Measurements from ENCODE around the gene TGM6. TPM values are rescaled to one million over a fixed set of nuclear protein-coding genes. Genes with fewer than 3 reads are reported as not detected.

The TGM6 gene
- total RNA-seq, 1 experiment from 2014 or later = not detected

DNA sequence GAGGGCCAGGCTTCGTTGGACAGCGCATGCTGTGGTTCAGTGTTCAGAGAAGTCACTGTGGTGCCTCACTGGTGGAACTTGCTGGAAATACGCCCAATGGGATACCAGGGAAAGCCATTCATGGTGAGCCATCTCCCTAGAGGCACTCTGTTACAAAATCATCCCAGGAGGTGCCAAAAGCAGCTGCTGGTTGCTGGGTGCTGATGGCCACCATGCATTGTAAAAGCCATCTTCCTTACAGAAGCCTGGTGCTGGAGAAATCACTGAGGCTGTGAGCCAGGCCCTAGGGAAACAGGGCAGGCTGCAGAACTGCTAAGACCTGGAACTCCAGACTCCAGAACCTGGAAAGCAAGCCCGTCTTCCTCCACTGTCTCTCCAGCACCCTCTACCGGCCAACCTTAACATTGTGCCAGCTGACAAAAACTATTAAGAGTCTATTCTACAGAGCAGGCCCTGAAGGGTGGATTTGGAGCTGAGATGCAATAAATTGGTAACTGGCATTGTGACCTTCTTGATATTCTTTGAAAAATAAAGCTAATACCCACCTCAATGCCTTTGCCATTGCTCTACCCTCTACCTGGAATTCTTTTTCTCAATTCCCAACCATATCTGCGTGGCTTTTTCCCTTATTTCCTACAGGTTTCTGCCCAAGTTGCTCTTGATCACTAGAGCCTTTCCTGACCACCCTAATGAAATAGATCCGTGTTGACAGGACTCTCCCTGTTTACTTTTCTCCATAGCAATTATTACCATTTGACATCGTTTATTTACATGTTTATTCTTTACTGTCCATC is 71.4 kb downstream of the TGM6 start:
- Histone ChIP-seq H3K79me1 (ENCODE audit: insufficient read depth, low read depth, low read length, poor library complexity, severe bottlenecking) (no peaks in the 10 kb centered on the region), H4K20me1 (ENCODE audit: control insufficient read depth, insufficient read depth, insufficient read length) (no peaks in the 10 kb centered on the region), H4K8ac (replicated peaks; ENCODE audit: insufficient read length, low read depth, low read length) (no peak overlapping the region), H2BK12ac (ENCODE audit: insufficient read length, low read depth, low read length) (no peak overlapping the region), H2BK120ac (ENCODE audit: low read depth, low read length, poor library complexity, severe bottlenecking) (no peak overlapping the region), H3K9ac (ENCODE audit: extremely low read depth, insufficient read length, low read length) (no peak overlapping the region), H4K91ac (ENCODE audit: insufficient read length, low read depth, low read length) (no peak overlapping the region), H3K4ac (ENCODE audit: low read depth, low read length) (no peak overlapping the region), H2AK5ac (ENCODE audit: insufficient read length, low read length) (no peak overlapping the region), H2BK5ac (ENCODE audit: insufficient read length, low read length) (no peak overlapping the region), H2BK15ac (ENCODE audit: low read depth, low read length) (no peak overlapping the region), H2AFZ (ENCODE audit: low read length) (no peak overlapping the region), H3K56ac (ENCODE audit: insufficient read length, low read depth, low read length) (no peak overlapping the region), H3K9me3 (ENCODE audit: control insufficient read depth, low read depth, low read length) (no peaks in the 10 kb centered on the region), H3K27ac (ENCODE audit: insufficient read length, low read depth, low read length) (no peak overlapping the region), H4K5ac (ENCODE audit: insufficient read length, low read depth, low read length) (no peak overlapping the region), H3K23ac (ENCODE audit: insufficient read length, low read depth, low read length) (no peak overlapping the region), H2BK20ac (ENCODE audit: low read depth, low read length, poor library complexity, severe bottlenecking) (no peak overlapping the region), H3K4me2 (ENCODE audit: insufficient read depth, insufficient read length, low read length) (no peak overlapping the region), H3K18ac (ENCODE audit: insufficient read length, low read depth, low read length) (no peak overlapping the region), H3K23me2 (ENCODE audit: insufficient read length, low read depth, low read length, poor library complexity, severe bottlenecking) (no peaks in the 10 kb centered on the region), H3T11ph (ENCODE audit: low read length) (no peak overlapping the region), H3K27me3 (ENCODE audit: insufficient read depth, low read length) (no peaks in the 10 kb centered on the region), H3K4me1 (ENCODE audit: insufficient read depth, low read length) (no peaks in the 10 kb centered on the region), H3K14ac (ENCODE audit: insufficient read depth, low read length) (no peak overlapping the region), H3K79me2 (ENCODE audit: insufficient read depth, low read length) (no peaks in the 10 kb centered on the region)
- Mint-ChIP-seq H3K4me1 (no peaks in the 10 kb centered on the region), H3K36me3 (ENCODE audit: insufficient read depth in 1 of 3, low read depth in 3 of 3) (no peaks in the 10 kb centered on the region; a peak in 1 of 7 replicates), H3K27me3 (ENCODE audit: low read depth) (peaks cover 2% of the 10 kb centered on the region; the same call in 1 of the 2 replicates), H3K9me3 (no peaks in the 10 kb centered on the region), H3K4me3 (no peak overlapping the region), H3K27ac (no peak overlapping the region)
- no CpG with 5 or more reads among the region's 8 CpGs for WGBS (ENCODE audit: extremely low coverage, insufficient read length, low lambda C conversion rate)
- TF ChIP-seq, protein P1, sequence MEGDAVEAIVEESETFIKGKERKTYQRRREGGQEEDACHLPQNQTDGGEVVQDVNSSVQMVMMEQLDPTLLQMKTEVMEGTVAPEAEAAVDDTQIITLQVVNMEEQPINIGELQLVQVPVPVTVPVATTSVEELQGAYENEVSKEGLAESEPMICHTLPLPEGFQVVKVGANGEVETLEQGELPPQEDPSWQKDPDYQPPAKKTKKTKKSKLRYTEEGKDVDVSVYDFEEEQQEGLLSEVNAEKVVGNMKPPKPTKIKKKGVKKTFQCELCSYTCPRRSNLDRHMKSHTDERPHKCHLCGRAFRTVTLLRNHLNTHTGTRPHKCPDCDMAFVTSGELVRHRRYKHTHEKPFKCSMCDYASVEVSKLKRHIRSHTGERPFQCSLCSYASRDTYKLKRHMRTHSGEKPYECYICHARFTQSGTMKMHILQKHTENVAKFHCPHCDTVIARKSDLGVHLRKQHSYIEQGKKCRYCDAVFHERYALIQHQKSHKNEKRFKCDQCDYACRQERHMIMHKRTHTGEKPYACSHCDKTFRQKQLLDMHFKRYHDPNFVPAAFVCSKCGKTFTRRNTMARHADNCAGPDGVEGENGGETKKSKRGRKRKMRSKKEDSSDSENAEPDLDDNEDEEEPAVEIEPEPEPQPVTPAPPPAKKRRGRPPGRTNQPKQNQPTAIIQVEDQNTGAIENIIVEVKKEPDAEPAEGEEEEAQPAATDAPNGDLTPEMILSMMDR (conservative IDR thresholded peaks at IDR 0.05) = peak; percentile 92
- peak; percentile 83 for DNase-seq

All from H9 (cell line).